Activated effector memory CD4-positive, alpha-beta T cell treated with anti-CD3 and anti-CD28 coated beads, Interleukin-2, amount 50 U/mL, for 16 hours (primary cell): Measurements from ENCODE around the gene MAD1L1.

Experiments
- DNase-seq: peaks from one replicate; pipeline ENCODE4 v3.0.0-alpha.2; 2020

The MAD1L1 gene

GRCh38 chr7:2099048-2099957, 133.4 kb downstream of the MAD1L1 start:
- DNase-seq, result no peak

GRCh38 chr7:2098496-2098895, 134.2 kb downstream of the MAD1L1 start:
- DNase-seq, result no peak

GRCh38 chr7:2098056-2098455, 134.7 kb downstream of the MAD1L1 start:
- no peak for DNase-seq

- DNase-seq, result no peak
These were observed 135.3 kb downstream of the MAD1L1 start for GRCh38 chr7:2097492-2097891.

- DNase-seq, result no peak
These were observed 135.9 kb downstream of the MAD1L1 start for GRCh38 chr7:2096692-2097387.

- DNase-seq, result no peak
These were observed 137.3 kb downstream of the MAD1L1 start for GRCh38 chr7:2095436-2095835.

GRCh38 chr7:2094454-2095045, 138.2 kb downstream of the MAD1L1 start:
- DNase-seq, result no peak

- DNase-seq, result no peak
These were observed 138.9 kb downstream of the MAD1L1 start for GRCh38 chr7:2093843-2094220.

GRCh38 chr7:2093215-2093842, 139.4 kb downstream of the MAD1L1 start:
- no peak for DNase-seq

GRCh38 chr7:2092279-2092678, 140.5 kb downstream of the MAD1L1 start:
- DNase-seq, result no peak

GRCh38 chr7:2090526-2091520, 141.9 kb downstream of the MAD1L1 start:
- no peak for DNase-seq

GRCh38 chr7:2088801-2089200, 143.9 kb downstream of the MAD1L1 start:
- DNase-seq, result no peak

GRCh38 chr7:2087744-2088143, 145.0 kb downstream of the MAD1L1 start:
- no peak for DNase-seq

- no peak for DNase-seq
These were observed 146.5 kb downstream of the MAD1L1 start for GRCh38 chr7:2086229-2086628.

- DNase-seq, result no peak
These were observed 146.9 kb downstream of the MAD1L1 start for GRCh38 chr7:2085804-2086203.

- DNase-seq, result no peak
These were observed 147.8 kb downstream of the MAD1L1 start for GRCh38 chr7:2084781-2085505.

- DNase-seq, result no peak
These were observed 148.4 kb downstream of the MAD1L1 start for GRCh38 chr7:2084331-2084730.

- no peak for DNase-seq
These were observed 149.4 kb downstream of the MAD1L1 start for GRCh38 chr7:2083362-2083761.

- no peak for DNase-seq
These were observed 150.4 kb downstream of the MAD1L1 start for GRCh38 chr7:2082139-2082998.

GRCh38 chr7:2081526-2082135, 151.1 kb downstream of the MAD1L1 start:
- no peak for DNase-seq
